ENCODE measurements around the gene CTIF.

The CTIF gene

GRCh38 chr18:48874233-48874632 lies 335.4 kb downstream of the CTIF start:
- no CpG with 5 or more reads among the region's 5 CpGs for WGBS, 2 donors (ENCODE audit: extremely low coverage in 2 of 2, insufficient read length in 2 of 2, insufficient replicate concordance in 1 of 2)

GRCh38 chr18:48874701-48875162 lies 335.9 kb downstream of the CTIF start:
- Histone ChIP-seq H3K23ac (ENCODE audit: low read depth, low read length, poor library complexity) (no peak overlapping the region), H3K4me1 (ENCODE audit: control insufficient read depth in 2 of 2, insufficient read depth in 1 of 2, low read depth in 1 of 2, low read length in 2 of 2) (peaks cover 0 to 13% of the 10 kb centered on the region in 2 donors), H2BK15ac (ENCODE audit: low read length) (no peak overlapping the region), H3K79me1 (ENCODE audit: low read depth, low read length) (no peaks in the 10 kb centered on the region), H3K4me2 (ENCODE audit: insufficient read depth, low read length, poor library complexity, severe bottlenecking) (no peak overlapping the region), H3K14ac (ENCODE audit: low read length) (peak overlapping the region; percentile 57), H2AK5ac (ENCODE audit: low read depth, low read length) (peak overlapping the region; percentile 24), H2BK120ac (ENCODE audit: low read depth, low read length) (no peak overlapping the region), H3K36me3 (replicated peaks in 1 of 2; ENCODE audit: control insufficient read depth in 2 of 2, insufficient read depth in 2 of 2, low read length in 2 of 2) (no peaks in the 10 kb centered on the region), H2BK5ac (ENCODE audit: low read length) (no peak overlapping the region), H3K9ac (ENCODE audit: low read depth, low read length, poor library complexity) (no peak overlapping the region), H4K91ac (ENCODE audit: low read depth, low read length, poor library complexity) (no peak overlapping the region), H3K27ac (replicated peaks; ENCODE audit: low read length) (no peak overlapping the region), H3K4me3 (ENCODE audit: low read length in 2 of 2) (no peak overlapping the region), H2AFZ (ENCODE audit: low read length) (no peak overlapping the region), H4K8ac (ENCODE audit: low read depth, low read length) (no peak overlapping the region), H3K27me3 (ENCODE audit: control insufficient read depth in 3 of 3, insufficient read depth in 3 of 3, low read depth in 1 of 3, low read length in 3 of 3) (no peaks in the 10 kb centered on the region), H2BK12ac (ENCODE audit: low read length) (no peak overlapping the region), H3K9me3 (replicated peaks in 1 of 2; ENCODE audit: control insufficient read depth in 2 of 2, insufficient read depth in 1 of 2, low read depth in 1 of 2, low read length in 2 of 2) (no peaks in the 10 kb centered on the region), H3K4ac (ENCODE audit: low read length) (no peak overlapping the region), H3K18ac (ENCODE audit: low read length) (no peak overlapping the region)
- no peak for DNase-seq (ENCODE audit: low spot score)
- no CpG with 5 or more reads among the region's 15 CpGs for WGBS, 2 donors (ENCODE audit: extremely low coverage in 2 of 2, insufficient read length in 2 of 2, insufficient replicate concordance in 1 of 2)

More at GRCh38 chr18:48874233-48874632, 335.4 kb downstream of the CTIF start:
- no peaks in the 10 kb centered on the region for H3K27me3 ChIP-seq (ENCODE audit: control insufficient read depth in 3 of 3, insufficient read depth in 3 of 3, low read depth in 1 of 3, low read length in 3 of 3)
- no peak overlapping the region for H2BK120ac ChIP-seq (ENCODE audit: low read depth, low read length)
- H3K4me2 ChIP-seq (ENCODE audit: insufficient read depth, low read length, poor library complexity, severe bottlenecking), result no peak overlapping the region
- no peak overlapping the region for H2AFZ ChIP-seq (ENCODE audit: low read length)
- no peak overlapping the region for H3K9ac ChIP-seq (ENCODE audit: low read depth, low read length, poor library complexity)
- no peak overlapping the region for H3K18ac ChIP-seq (ENCODE audit: low read length)
- H3K36me3 ChIP-seq (replicated peaks in 1 of 2; ENCODE audit: control insufficient read depth in 2 of 2, insufficient read depth in 2 of 2, low read length in 2 of 2), result no peaks in the 10 kb centered on the region
- H4K8ac ChIP-seq (ENCODE audit: low read depth, low read length), result no peak overlapping the region
- no peak overlapping the region for H4K91ac ChIP-seq (ENCODE audit: low read depth, low read length, poor library complexity)
- H3K4me3 ChIP-seq (ENCODE audit: low read length in 2 of 2), result no peak overlapping the region
- DNase-seq (ENCODE audit: low spot score), result no peak
- peak overlapping the region; percentile 24 for H2AK5ac ChIP-seq (ENCODE audit: low read depth, low read length)
- no peaks in the 10 kb centered on the region for H3K9me3 ChIP-seq (replicated peaks in 1 of 2; ENCODE audit: control insufficient read depth in 2 of 2, insufficient read depth in 1 of 2, low read depth in 1 of 2, low read length in 2 of 2)
- no peak overlapping the region for H3K4ac ChIP-seq (ENCODE audit: low read length)
- no peak overlapping the region for H2BK5ac ChIP-seq (ENCODE audit: low read length)
- H3K4me1 ChIP-seq (ENCODE audit: control insufficient read depth in 2 of 2, insufficient read depth in 1 of 2, low read depth in 1 of 2, low read length in 2 of 2), result peaks cover 0 to 13% of the 10 kb centered on the region in 2 donors
- no peak overlapping the region for H3K14ac ChIP-seq (ENCODE audit: low read length)
- no peak overlapping the region for H2BK12ac ChIP-seq (ENCODE audit: low read length)
- H3K23ac ChIP-seq (ENCODE audit: low read depth, low read length, poor library complexity), result no peak overlapping the region
- H3K27ac ChIP-seq (replicated peaks; ENCODE audit: low read length), result no peak overlapping the region
- no peak overlapping the region for H2BK15ac ChIP-seq (ENCODE audit: low read length)
- H3K79me1 ChIP-seq (ENCODE audit: low read depth, low read length), result no peaks in the 10 kb centered on the region

GRCh38 chr18:48875314-48875941 lies 336.6 kb downstream of the CTIF start:
- Histone ChIP-seq H3K4me2 (ENCODE audit: insufficient read depth, low read length, poor library complexity, severe bottlenecking) (no peak overlapping the region), H3K9me3 (replicated peaks in 1 of 2; ENCODE audit: control insufficient read depth in 2 of 2, insufficient read depth in 1 of 2, low read depth in 1 of 2, low read length in 2 of 2) (no peaks in the 10 kb centered on the region), H3K14ac (ENCODE audit: low read length) (no peak overlapping the region), H2BK12ac (ENCODE audit: low read length) (no peak overlapping the region), H3K4ac (ENCODE audit: low read length) (no peak overlapping the region), H3K23ac (ENCODE audit: low read depth, low read length, poor library complexity) (no peak overlapping the region), H3K4me3 (ENCODE audit: low read length in 2 of 2) (no peak overlapping the region), H2BK120ac (ENCODE audit: low read depth, low read length) (no peak overlapping the region), H2BK5ac (ENCODE audit: low read length) (no peak overlapping the region), H2BK15ac (ENCODE audit: low read length) (no peak overlapping the region), H3K4me1 (ENCODE audit: control insufficient read depth in 2 of 2, insufficient read depth in 1 of 2, low read depth in 1 of 2, low read length in 2 of 2) (peaks cover 0 to 13% of the 10 kb centered on the region in 2 donors), H3K18ac (ENCODE audit: low read length) (no peak overlapping the region), H3K27me3 (ENCODE audit: control insufficient read depth in 3 of 3, insufficient read depth in 3 of 3, low read depth in 1 of 3, low read length in 3 of 3) (no peaks in the 10 kb centered on the region), H4K91ac (ENCODE audit: low read depth, low read length, poor library complexity) (no peak overlapping the region), H3K9ac (ENCODE audit: low read depth, low read length, poor library complexity) (no peak overlapping the region), H2AFZ (ENCODE audit: low read length) (no peak overlapping the region), H3K36me3 (replicated peaks in 1 of 2; ENCODE audit: control insufficient read depth in 2 of 2, insufficient read depth in 2 of 2, low read length in 2 of 2) (no peaks in the 10 kb centered on the region), H4K8ac (ENCODE audit: low read depth, low read length) (no peak overlapping the region), H2AK5ac (ENCODE audit: low read depth, low read length) (peak overlapping the region; percentile 26), H3K79me1 (ENCODE audit: low read depth, low read length) (no peaks in the 10 kb centered on the region), H3K27ac (replicated peaks; ENCODE audit: low read length) (no peak overlapping the region)
- WGBS, 2 donors (ENCODE audit: extremely low coverage in 2 of 2, insufficient read length in 2 of 2, insufficient replicate concordance in 1 of 2), result no CpG with 5 or more reads among the region's 18 CpGs
- no peak for DNase-seq (ENCODE audit: low spot score)

GRCh38 chr18:48875942-48876511 lies 337.2 kb downstream of the CTIF start:
- Histone ChIP-seq H3K4me1 (ENCODE audit: control insufficient read depth in 2 of 2, insufficient read depth in 1 of 2, low read depth in 1 of 2, low read length in 2 of 2) (peaks cover 0 to 13% of the 10 kb centered on the region in 2 donors), H2BK120ac (ENCODE audit: low read depth, low read length) (no peak overlapping the region), H3K79me1 (ENCODE audit: low read depth, low read length) (no peaks in the 10 kb centered on the region), H2BK12ac (ENCODE audit: low read length) (no peak overlapping the region), H4K8ac (ENCODE audit: low read depth, low read length) (no peak overlapping the region), H3K36me3 (replicated peaks in 1 of 2; ENCODE audit: control insufficient read depth in 2 of 2, insufficient read depth in 2 of 2, low read length in 2 of 2) (no peaks in the 10 kb centered on the region), H3K4me3 (ENCODE audit: low read length in 2 of 2) (no peak overlapping the region), H3K4me2 (ENCODE audit: insufficient read depth, low read length, poor library complexity, severe bottlenecking) (no peak overlapping the region), H2AFZ (ENCODE audit: low read length) (peak overlapping the region; percentile 24), H3K18ac (ENCODE audit: low read length) (peak overlapping the region; percentile 84), H2BK15ac (ENCODE audit: low read length) (peak overlapping the region; percentile 82), H3K27ac (replicated peaks; ENCODE audit: low read length) (no peak overlapping the region), H2AK5ac (ENCODE audit: low read depth, low read length) (peak overlapping the region; percentile 49), H4K91ac (ENCODE audit: low read depth, low read length, poor library complexity) (no peak overlapping the region), H3K23ac (ENCODE audit: low read depth, low read length, poor library complexity) (peak overlapping the region; percentile 76), H3K14ac (ENCODE audit: low read length) (no peak overlapping the region), H3K9me3 (replicated peaks in 1 of 2; ENCODE audit: control insufficient read depth in 2 of 2, insufficient read depth in 1 of 2, low read depth in 1 of 2, low read length in 2 of 2) (no peaks in the 10 kb centered on the region), H3K4ac (ENCODE audit: low read length) (no peak overlapping the region), H3K27me3 (ENCODE audit: control insufficient read depth in 3 of 3, insufficient read depth in 3 of 3, low read depth in 1 of 3, low read length in 3 of 3) (no peaks in the 10 kb centered on the region), H3K9ac (ENCODE audit: low read depth, low read length, poor library complexity) (no peak overlapping the region), H2BK5ac (ENCODE audit: low read length) (no peak overlapping the region)
- no CpG with 5 or more reads among the region's 15 CpGs for WGBS, 2 donors (ENCODE audit: extremely low coverage in 2 of 2, insufficient read length in 2 of 2, insufficient replicate concordance in 1 of 2)
- DNase-seq (ENCODE audit: low spot score), result no peak
